Duodenal mucosa (tissue), 2 donors: ENCODE measurements around the gene ABI3BP.
"Not testable (repeated sequence)": the region's sequence is repeated elsewhere in the genome, so short reads cannot be mapped to it uniquely, and the experiment has no call there.

ENCODE experiments used
- H3K27ac ChIP-seq: one replicate; pipeline ENCODE4 v1.7.0; 2013; ENCODE audit warnings: low read depth, low read length
- H3K27me3 ChIP-seq, 2 donors: one replicate each; pipeline ENCODE4 v1.7.0; 2013; ENCODE audit warnings: low read length in 2 of 2, control low read depth in 1 of 2; ENCODE audit not compliant: insufficient read depth in 2 of 2, control insufficient read depth in 1 of 2
- H3K36me3 ChIP-seq, 2 donors: one replicate each; pipeline ENCODE4 v1.7.0; 2013; ENCODE audit warnings: low read length in 2 of 2, control low read depth in 1 of 2; ENCODE audit not compliant: insufficient read depth in 2 of 2, control insufficient read depth in 1 of 2
- H3K4me1 ChIP-seq, 2 donors: one replicate each; pipeline ENCODE4 v1.7.0; 2013; ENCODE audit warnings: low read length in 2 of 2, control low read depth in 1 of 2; ENCODE audit not compliant: insufficient read depth in 2 of 2, control insufficient read depth in 1 of 2
- H3K4me3 ChIP-seq, 2 donors: one replicate each; pipeline ENCODE4 v1.7.0; 2013; ENCODE audit warnings: low read length in 2 of 2, low read depth in 1 of 2
- H3K9ac ChIP-seq, 2 donors: one replicate each; pipeline ENCODE4 v1.7.0; 2013; ENCODE audit warnings: low read length in 2 of 2, low read depth in 1 of 2
- H3K9me3 ChIP-seq, 2 donors: one replicate each; pipeline ENCODE4 v1.7.0; 2013; ENCODE audit warnings: low read length in 2 of 2, control low read depth in 1 of 2; ENCODE audit not compliant: control insufficient read depth in 1 of 2

Gene ABI3BP

DNA sequence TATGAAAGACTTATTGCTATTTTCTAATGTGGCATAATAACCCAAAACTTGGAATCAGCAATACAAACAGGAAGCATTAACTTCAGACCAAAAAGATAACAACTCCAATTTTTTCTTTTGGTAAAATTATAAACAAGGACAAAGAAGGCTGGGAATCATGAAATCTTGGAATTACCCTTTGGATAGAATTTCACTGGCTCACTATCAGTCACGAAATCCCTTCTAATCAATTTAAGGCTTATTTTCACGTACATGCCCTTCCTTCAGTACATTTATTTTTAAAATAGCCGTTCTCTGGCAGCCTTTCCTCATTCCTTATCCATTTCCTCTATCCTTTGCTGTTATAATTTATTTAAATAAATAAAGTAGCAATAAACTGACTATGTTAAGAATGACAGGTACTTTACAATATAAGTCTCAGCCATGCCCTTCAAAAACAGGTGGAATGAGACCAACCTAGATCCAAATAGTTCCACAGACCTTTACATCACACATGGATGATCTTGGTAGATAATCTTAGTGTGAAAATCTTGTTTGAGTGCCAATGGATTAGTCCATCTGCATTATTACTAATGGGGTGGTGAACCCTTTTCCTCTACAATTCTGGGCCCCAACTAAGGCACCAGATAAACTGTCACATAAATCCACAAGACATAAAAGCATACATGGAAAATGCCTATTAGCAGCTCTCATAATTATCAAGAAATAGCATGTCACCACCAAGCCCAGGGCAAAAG is 38.9 kb downstream of the ABI3BP start:
- Histone ChIP-seq H3K9ac (no peak overlapping the region), H3K27ac (no peak overlapping the region), H3K9me3 (no peaks in the 10 kb centered on the region), H3K36me3 (no peaks in the 10 kb centered on the region), H3K4me3 (no peak overlapping the region), H3K4me1 (no peaks in the 10 kb centered on the region), H3K27me3 (no peaks in the 10 kb centered on the region)

DNA sequence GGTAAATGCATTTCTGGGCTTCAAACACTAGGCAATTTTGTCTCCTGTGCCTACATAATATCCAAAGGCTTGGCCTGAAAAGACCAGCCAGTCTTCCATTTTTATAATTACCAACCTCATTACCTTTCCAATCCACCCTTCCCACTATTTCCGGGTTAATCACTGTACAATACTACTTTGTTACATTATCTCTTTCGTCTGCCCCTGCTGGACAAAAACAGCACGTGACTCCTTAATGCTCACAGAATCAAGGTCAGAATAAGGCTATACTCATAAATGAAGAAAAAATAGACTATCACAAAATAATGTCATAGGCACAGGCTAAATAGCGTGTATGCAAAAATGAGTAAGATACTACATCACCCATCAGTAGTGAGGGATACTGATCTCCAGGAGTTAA is 40.1 kb downstream of the ABI3BP start:
- H3K27ac ChIP-seq = no peak overlapping the region
- no peak overlapping the region for H3K9ac ChIP-seq
- H3K4me3 ChIP-seq = no peak overlapping the region
- no peaks in the 10 kb centered on the region for H3K36me3 ChIP-seq
- no peaks in the 10 kb centered on the region for H3K4me1 ChIP-seq
- no peaks in the 10 kb centered on the region for H3K9me3 ChIP-seq
- no peaks in the 10 kb centered on the region for H3K27me3 ChIP-seq

- no peaks in the 10 kb centered on the region for H3K27me3 ChIP-seq
- no peak overlapping the region for H3K27ac ChIP-seq
Measured at GRCh38 chr3:100947119-100947518, 46.1 kb downstream of the ABI3BP start.

DNA sequence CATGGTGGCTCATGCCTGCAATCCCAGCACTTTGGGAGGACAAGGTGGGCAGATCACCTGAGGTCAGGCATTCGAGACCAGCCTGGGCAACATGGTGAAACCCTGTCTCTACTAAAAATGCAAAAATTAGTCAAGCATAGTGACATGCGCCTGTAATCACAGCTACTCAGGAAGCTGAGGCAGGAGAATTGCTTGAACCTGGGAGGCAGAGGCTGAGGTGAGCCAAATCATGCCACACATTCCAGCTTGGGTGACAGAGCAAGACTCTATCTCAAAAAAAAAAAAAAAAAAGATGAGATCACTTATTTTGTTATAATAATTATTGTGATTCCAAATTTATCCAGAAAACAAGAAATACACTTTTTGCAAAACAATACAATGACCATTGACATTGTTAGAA is 47.1 kb downstream of the ABI3BP start:
- H3K36me3 ChIP-seq, H3K27me3 ChIP-seq, H3K9ac ChIP-seq, H3K9me3 ChIP-seq, H3K4me3 ChIP-seq, H3K4me1 ChIP-seq, H3K27ac ChIP-seq: not testable (repeated sequence)

More at GRCh38 chr3:100947119-100947518, 46.1 kb downstream of the ABI3BP start:
- Histone ChIP-seq H3K9ac (no peak overlapping the region), H3K4me3 (no peak overlapping the region), H3K9me3 (no peaks in the 10 kb centered on the region), H3K36me3 (no peaks in the 10 kb centered on the region), H3K4me1 (no peaks in the 10 kb centered on the region)

DNA sequence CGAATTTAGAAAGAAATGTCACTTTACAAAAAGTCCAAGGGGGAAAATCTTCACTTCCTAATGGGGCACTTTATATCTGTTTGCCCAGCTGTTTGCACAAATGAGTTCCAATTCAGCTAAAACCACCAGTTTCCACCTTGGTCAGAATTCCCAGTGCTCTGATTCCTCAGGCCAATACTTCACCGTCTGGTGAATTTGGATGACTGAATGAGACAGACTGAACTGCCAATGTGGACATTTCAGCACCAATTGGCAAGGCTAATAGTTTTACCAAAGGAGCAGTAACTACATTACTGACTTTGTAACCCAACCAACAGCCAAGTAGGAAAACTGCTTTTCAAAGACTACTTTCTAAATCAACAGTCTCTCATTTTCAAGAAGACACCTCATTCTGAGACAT is 51.8 kb downstream of the ABI3BP start:
- Histone ChIP-seq H3K27ac (no peak overlapping the region), H3K36me3 (no peaks in the 10 kb centered on the region)

GRCh38 chr3:100941041-100941440 is 52.2 kb downstream of the ABI3BP start:
- Histone ChIP-seq H3K9me3 (no peaks in the 10 kb centered on the region), H3K27me3 (no peaks in the 10 kb centered on the region), H3K4me1 (no peaks in the 10 kb centered on the region), H3K4me3 (no peak overlapping the region), H3K27ac (no peak overlapping the region), H3K9ac (no peak overlapping the region), H3K36me3 (no peaks in the 10 kb centered on the region)

More for the DNA sequence above, 51.8 kb downstream of the ABI3BP start:
- Histone ChIP-seq H3K27me3 (no peaks in the 10 kb centered on the region), H3K9me3 (no peaks in the 10 kb centered on the region), H3K4me3 (no peak overlapping the region), H3K4me1 (no peaks in the 10 kb centered on the region), H3K9ac (no peak overlapping the region)

DNA sequence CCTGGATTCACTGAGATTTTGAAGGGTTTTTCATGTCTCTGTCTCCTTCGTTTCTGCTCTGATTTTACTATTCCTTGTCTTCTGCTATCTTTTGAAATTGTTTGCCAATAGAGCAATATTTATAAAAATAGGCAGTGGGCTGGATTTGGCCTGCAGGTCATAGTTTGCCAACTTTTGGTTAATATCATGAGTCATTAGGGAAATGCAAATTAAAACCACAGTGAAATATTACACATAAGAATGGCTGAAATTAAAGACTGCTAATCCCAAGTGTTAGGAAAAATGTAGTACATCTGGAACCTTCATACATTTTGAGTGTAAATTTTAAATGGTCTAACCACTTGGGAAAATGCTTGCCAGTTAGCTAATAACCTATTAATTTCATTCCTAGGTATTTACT is 56.3 kb downstream of the ABI3BP start:
- H3K9me3 ChIP-seq = no peaks in the 10 kb centered on the region
- no peaks in the 10 kb centered on the region for H3K27me3 ChIP-seq
- H3K27ac ChIP-seq = no peak overlapping the region
- H3K9ac ChIP-seq = no peak overlapping the region
- no peaks in the 10 kb centered on the region for H3K4me1 ChIP-seq
- no peaks in the 10 kb centered on the region for H3K36me3 ChIP-seq
- no peak overlapping the region for H3K4me3 ChIP-seq

GRCh38 chr3:100932491-100932890 is 60.7 kb downstream of the ABI3BP start:
- no peaks in the 10 kb centered on the region for H3K27me3 ChIP-seq
- H3K27ac ChIP-seq = no peak overlapping the region
- no peak overlapping the region for H3K4me3 ChIP-seq
- no peaks in the 10 kb centered on the region for H3K4me1 ChIP-seq
- no peak overlapping the region for H3K9ac ChIP-seq
- H3K36me3 ChIP-seq = no peaks in the 10 kb centered on the region
- no peaks in the 10 kb centered on the region for H3K9me3 ChIP-seq

DNA sequence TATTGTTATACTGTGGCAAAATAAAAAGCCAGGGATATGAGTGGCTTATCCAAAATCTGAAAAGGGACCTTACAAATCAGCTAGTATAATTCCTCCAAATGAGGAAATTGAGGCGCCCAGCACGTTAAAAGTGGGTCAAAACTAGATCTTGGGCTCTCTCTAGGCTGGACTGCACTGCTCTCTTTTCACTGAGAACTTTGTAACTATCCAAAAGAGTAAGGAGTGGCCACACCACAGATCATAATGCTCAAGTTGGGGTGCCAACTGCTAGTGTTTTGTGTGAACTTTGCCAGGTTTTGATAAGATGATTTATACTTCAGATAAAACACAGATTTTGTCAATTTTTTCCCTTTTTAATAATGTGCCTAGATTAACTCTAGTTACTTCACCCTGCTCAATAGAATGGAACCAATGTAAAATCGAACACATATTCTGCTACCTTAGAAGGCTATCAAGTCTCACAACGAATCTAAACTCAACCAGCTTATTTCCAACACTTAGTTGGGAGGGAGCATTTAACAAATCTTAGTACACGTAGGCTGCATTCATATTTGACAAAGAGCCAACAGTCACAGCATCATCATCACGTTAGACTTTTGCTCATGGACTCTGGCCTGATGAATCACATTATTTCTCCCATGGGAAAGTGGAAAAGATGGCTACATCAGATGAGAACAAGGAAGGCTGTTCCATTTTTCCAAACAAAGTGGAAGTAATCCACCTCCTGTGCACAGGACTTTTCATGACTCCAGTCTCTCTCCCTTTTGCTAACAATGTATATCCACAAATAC is 64.4 kb downstream of the ABI3BP start:
- H3K9me3 ChIP-seq = no peaks in the 10 kb centered on the region

GRCh38 chr3:100927775-100928174 is 65.4 kb downstream of the ABI3BP start:
- H3K4me3 ChIP-seq = no peak overlapping the region
- H3K36me3 ChIP-seq = no peaks in the 10 kb centered on the region
- no peaks in the 10 kb centered on the region for H3K9me3 ChIP-seq
- H3K9ac ChIP-seq = no peak overlapping the region
- no peaks in the 10 kb centered on the region for H3K27me3 ChIP-seq
- H3K4me1 ChIP-seq = no peaks in the 10 kb centered on the region
- H3K27ac ChIP-seq = no peak overlapping the region

More for the DNA sequence above, 64.4 kb downstream of the ABI3BP start:
- no peak overlapping the region for H3K9ac ChIP-seq
- no peak overlapping the region for H3K4me3 ChIP-seq
- H3K36me3 ChIP-seq = no peaks in the 10 kb centered on the region
- H3K4me1 ChIP-seq = no peaks in the 10 kb centered on the region
- H3K27ac ChIP-seq = no peak overlapping the region
- no peaks in the 10 kb centered on the region for H3K27me3 ChIP-seq
